ENCODE measurements around the gene KRTAP4-7.
"Not testable (repeated sequence)": the region's sequence is repeated elsewhere in the genome, so short reads cannot be mapped to it uniquely, and the experiment has no call there.

Gene KRTAP4-7

DNA sequence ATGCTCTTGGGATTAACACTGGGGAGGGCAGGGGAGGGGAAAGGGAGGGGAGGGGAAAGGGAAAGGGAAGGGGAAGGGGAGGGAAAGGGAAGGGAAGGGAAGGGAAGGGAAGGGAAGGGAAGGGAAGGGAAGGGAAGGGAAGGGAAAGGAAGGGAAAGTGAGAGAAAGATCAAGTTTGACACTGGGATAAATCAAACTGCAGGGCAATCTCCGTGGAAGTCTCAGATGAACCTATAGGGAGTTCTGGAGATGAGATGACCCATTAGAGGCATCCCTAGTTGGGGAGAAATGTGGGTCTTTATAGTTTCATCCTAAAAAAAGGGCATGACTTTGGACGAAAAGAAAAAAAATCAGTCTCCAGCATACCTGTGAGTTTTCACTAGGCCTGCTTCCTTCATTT is 37.8 kb downstream of the KRTAP4-7 start:
- no peak overlapping the region for H3K4me3 ChIP-seq (ENCODE audit: low read depth, low read length)
- in situ Hi-C loops (cut with HindIII; ENCODE audit: low sequenced_read_pairs): no loop called here
- DNase-seq (ENCODE audit: low read depth, low spot score): no peak
- TF ChIP-seq, protein P1, sequence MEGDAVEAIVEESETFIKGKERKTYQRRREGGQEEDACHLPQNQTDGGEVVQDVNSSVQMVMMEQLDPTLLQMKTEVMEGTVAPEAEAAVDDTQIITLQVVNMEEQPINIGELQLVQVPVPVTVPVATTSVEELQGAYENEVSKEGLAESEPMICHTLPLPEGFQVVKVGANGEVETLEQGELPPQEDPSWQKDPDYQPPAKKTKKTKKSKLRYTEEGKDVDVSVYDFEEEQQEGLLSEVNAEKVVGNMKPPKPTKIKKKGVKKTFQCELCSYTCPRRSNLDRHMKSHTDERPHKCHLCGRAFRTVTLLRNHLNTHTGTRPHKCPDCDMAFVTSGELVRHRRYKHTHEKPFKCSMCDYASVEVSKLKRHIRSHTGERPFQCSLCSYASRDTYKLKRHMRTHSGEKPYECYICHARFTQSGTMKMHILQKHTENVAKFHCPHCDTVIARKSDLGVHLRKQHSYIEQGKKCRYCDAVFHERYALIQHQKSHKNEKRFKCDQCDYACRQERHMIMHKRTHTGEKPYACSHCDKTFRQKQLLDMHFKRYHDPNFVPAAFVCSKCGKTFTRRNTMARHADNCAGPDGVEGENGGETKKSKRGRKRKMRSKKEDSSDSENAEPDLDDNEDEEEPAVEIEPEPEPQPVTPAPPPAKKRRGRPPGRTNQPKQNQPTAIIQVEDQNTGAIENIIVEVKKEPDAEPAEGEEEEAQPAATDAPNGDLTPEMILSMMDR (IDR thresholded peaks at IDR 0.05; ENCODE audit: low read depth, low read length): no peak

DNA sequence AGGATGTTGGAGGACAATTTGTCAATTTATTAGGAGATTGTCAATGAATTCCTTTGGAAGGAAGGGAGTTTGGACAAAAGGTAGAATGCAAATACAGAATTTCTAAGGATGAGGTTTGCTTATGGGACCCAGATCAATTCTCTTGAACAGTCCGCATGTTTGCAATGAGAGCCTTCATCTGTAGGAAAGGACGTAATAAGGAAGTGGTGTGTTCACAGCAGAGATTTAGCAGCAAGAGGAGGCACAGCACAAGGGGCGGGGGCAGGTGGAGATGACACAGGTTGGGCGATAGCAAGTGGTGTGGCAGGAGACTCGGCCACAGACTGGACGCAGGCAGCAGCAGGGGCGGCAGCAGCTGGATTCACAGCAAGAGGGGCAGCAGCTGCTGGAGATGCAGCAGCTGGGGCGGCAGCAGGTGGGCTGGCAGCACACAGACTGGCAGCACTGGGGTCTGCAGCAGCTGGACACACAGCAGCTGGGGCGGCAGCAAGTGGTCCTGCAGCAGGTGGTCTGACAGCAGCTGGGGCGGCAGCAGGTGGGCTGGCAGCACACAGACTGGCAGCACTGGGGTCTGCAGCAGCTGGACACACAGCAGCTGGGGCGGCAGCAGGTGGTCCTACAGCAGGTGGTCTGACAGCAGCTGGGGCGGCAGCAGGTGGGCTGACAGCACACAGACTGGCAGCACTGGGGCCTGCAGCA is 39.5 kb downstream of the KRTAP4-7 start:
- in situ Hi-C loops (cut with HindIII; ENCODE audit: low sequenced_read_pairs); DNase-seq (ENCODE audit: low read depth, low spot score); H3K4me3 ChIP-seq (ENCODE audit: low read depth, low read length): not testable (repeated sequence)

DNA sequence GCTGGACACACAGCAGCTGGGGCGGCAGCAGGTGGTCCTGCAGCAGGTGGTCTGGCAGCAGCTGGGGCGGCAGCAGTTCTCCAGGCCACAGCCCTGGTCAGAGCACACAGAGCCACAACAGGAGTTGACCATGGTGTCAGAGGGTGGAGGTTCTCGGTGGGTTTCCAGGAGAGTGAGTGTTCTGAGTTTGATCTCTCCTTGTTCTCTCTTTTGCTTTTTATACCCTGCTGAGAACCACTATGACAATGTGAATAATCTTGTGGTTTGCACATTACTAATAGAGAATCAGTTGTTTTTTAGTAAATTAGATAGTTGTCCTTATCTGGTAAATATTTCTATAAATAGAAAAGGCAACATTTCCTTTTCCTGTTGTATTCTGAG is 40.0 kb downstream of the KRTAP4-7 start, which contains the start of gene KRTAP4-12:
Gene KRTAP4-12, minus strand, starts transcription at position 192 of the 381 bp plus-strand sequence. Its CDS starts 60 bp downstream, at position 132.
- H3K4me3 ChIP-seq (ENCODE audit: low read depth, low read length); in situ Hi-C loops (cut with HindIII; ENCODE audit: low sequenced_read_pairs); DNase-seq (ENCODE audit: low read depth, low spot score): not testable (repeated sequence)

DNA sequence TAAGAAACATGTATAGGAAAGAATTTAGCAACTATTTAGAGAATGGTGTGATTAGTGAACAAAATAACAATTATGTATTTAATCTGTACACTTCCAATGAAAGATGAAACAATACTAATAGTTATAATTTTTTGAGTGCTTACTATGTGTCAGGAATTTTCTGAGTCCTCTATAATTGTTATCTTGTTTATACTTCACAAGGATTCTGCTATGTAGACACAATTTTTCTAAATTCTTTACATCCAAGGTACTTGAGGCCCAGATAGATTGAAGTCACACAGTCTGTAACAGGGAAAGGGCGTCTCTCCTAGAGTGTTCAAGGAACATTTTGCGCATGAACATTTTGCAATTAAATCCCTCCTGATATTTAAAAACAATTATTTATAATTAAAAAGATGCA is 41.1 kb downstream of the KRTAP4-7 start:
- in situ Hi-C loops (cut with HindIII; ENCODE audit: low sequenced_read_pairs): no loop called here
- TF ChIP-seq, protein P1 (IDR thresholded peaks at IDR 0.05; ENCODE audit: low read depth, low read length): no peak
- no peak overlapping the region for H3K4me3 ChIP-seq (ENCODE audit: low read depth, low read length)
- no peak for DNase-seq (ENCODE audit: low read depth, low spot score)

DNA sequence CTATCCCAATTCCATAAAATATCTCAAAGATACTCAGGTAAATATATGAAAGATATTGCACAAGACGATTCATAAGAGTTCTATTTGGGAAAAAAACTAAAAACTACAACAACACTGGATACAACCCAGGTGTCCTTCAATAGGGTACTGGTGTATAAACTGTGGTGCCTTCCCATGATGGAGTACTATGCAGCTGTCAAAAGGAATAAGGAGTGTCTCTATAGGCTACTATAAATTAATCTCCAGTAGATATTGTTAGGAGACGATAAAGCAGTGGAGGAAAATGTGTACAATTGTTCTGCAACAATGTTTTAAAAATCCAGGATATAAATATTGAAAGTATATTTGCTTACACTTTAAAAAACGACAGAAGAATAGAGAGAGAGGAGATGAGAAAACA is 42.5 kb downstream of the KRTAP4-7 start:
- no peak overlapping the region for H3K4me3 ChIP-seq (ENCODE audit: low read depth, low read length)
- in situ Hi-C loops (cut with HindIII; ENCODE audit: low sequenced_read_pairs): no loop called here
- TF ChIP-seq, protein P1 (IDR thresholded peaks at IDR 0.05; ENCODE audit: low read depth, low read length): no peak
- DNase-seq (ENCODE audit: low read depth, low spot score): no peak

DNA sequence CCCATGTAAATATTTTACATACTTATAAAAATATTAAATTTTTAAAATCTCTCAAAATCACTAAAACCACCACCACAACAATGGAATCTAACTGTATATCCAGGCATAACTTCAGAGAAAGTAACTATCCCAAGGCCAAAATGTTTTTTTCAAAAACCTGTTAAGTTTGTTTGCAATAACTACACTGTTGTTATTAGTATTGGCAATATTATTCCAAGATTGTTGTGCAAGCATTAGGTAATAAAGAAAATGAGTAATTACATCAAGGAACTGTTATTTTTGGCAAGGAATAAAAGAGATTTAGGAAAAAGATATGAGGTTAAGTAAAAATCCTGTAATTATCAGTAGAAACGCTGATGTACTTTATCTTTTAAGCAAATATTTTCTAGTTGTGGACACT is 43.4 kb downstream of the KRTAP4-7 start:
- in situ Hi-C loops (cut with HindIII; ENCODE audit: low sequenced_read_pairs): no loop called here
- DNase-seq (ENCODE audit: low read depth, low spot score): no peak
- no peak overlapping the region for H3K4me3 ChIP-seq (ENCODE audit: low read depth, low read length)
- TF ChIP-seq, protein P1 (IDR thresholded peaks at IDR 0.05; ENCODE audit: low read depth, low read length): no peak

DNA sequence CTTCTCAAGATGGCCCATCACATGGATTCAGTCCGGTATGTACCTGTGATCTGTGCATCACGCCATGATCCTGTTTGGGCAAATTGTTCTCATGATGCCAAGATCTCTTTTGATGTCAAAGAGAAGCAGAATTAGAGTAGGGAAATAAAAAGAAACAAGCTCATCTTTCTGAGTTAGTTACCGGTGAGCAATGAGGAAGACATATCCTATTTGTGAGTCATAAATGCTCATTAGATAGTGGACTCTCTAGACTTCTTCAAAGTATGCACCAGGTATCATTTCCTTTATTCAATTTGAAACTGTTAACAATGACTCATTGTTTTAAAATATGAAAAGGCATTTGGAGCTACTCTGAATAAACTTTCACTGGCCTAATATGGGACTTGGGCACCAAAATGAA is 48.0 kb downstream of the KRTAP4-7 start:
- TF ChIP-seq, protein P1 (IDR thresholded peaks at IDR 0.05; ENCODE audit: low read depth, low read length): no peak
- DNase-seq (ENCODE audit: low read depth, low spot score): no peak
- H3K4me3 ChIP-seq (ENCODE audit: low read depth, low read length): no peak overlapping the region
- in situ Hi-C loops (cut with HindIII; ENCODE audit: low sequenced_read_pairs): no loop called here

Data from astrocyte of the spinal cord (primary cell).